ENCODE measurements around the gene PRKCA.
A peak's percentile ranks its signal among the peaks of the same experiment; 100 is the strongest.

PRKCA gene

GRCh38 chr17:66727634-66728570, 425.5 kb downstream of the PRKCA start:
- peak; percentile 54 for DNase-seq

GRCh38 chr17:66730461-66730923, 428.1 kb downstream of the PRKCA start:
- no peak for DNase-seq

DNA sequence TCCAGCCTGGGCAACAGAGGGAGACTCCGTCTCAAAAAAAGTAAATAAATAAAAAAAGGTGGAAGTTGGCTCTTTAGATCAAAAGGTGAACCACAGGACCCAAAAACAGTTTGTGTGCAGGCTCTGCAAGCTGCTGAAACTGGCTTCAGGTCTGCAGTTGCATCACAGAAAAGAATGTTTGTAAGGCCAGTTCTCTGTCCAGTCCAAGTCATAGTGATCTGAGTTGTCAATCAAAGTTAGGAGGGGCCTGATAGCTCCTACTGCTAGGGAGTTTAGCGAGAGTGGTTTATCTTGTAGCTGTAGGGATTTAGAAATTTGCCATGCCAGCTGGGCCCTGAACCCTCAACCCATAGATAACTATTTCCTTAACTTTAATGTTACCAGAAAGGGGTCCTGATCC, 431.3 kb downstream of the PRKCA start:
- DNase-seq, result no peak

DNA sequence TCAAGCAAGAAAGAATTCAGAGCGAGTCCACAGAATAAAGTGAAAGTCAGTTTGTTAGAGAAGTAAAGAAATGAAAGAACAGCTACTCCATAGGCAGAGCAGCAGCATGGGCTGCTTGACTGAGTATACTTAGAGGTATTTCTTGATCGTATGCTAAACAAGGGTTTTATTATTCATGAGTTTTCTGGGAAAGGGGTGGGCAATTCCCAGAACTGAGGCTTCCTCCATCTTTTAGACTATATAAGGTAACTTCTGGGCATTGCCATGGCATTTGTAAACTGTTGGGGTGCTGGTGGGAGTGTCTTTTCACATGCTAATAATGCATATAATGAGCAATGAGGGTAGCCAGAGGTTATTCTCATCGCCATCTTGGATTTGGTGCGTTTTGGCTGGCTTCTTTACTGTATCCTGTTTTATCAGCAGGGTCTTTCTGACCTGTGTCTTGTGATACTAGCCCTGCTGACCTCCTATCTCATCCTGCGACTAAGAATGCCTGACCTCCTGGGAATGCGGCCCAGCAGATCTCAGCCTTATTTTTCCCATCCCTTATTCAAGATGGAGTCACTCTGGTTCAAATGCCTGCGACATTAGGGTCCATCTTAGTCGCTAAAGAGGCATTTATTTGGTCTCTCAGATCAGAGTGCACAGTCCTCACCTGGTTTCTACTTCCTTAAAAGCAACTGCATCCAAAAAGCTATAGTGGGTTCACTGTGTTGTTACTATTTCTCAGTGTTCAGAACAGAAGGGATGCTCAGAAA, 432.0 kb downstream of the PRKCA start:
- no peak for DNase-seq

GRCh38 chr17:66737524-66737923, 435.1 kb downstream of the PRKCA start:
- DNase-seq, result no peak

DNA sequence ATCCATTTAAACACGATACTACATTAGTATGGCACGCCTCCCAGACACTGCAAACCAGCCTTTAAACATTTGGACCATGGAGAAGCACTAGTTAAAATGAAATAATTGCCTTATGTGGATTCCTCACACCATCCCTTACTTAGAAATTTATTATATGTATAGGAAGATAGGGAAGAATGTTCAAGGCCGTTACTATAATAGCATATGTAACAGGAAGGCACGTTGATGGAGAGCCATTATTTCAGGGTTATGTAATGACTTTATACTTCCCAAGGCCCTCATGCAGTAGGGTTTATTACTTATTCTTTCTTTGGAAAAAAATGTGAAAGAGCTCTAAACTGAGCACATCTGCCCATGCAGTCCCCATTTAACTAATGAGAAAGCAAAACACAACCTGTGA, 435.9 kb downstream of the PRKCA start:
- no peak for DNase-seq

- no peak for DNase-seq
Measured at GRCh38 chr17:66739553-66739952, 437.1 kb downstream of the PRKCA start.

DNA sequence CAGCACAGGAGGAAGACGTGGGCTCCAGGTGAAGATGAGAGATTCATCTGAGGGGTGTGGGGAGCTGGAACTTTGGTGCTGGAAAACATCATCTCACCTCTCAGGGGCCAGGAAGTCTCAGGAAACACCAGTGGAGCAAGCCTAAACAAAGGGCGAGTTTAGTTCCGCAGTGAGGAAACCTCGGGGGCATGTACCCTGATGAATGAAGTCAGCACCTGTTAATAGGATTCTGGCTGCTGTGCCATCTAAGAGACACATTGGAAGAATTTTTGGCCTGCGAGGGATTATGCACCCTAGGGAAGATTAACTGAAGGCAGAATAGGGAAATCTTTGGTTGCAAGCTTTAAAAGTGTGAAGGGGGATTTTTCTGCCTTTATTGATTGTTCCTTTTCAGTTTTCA, 437.8 kb downstream of the PRKCA start:
- DNase-seq, result no peak

- DNase-seq, result no peak
Measured at GRCh38 chr17:66743511-66743910, 441.1 kb downstream of the PRKCA start.

DNA sequence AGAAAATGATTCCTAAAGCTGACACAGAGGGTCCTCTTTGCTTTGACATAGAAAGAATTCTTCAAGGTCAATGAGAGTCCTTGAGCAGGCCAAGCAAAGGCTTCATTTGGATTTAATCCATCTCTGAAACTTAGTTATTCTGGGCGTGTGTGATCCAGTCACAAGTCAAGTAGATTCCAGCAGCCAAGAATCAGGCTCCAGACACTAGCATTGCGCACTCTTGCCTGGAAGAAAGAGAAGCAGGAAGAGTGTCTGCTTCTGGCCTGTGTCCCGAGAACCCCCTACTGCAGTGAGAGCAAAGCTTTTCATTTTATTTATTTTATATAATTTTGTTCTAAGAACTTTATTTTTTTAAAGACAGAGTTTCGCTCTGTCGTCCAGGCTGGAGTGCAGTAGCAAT, 444.3 kb downstream of the PRKCA start:
- DNase-seq, result no peak

DNA sequence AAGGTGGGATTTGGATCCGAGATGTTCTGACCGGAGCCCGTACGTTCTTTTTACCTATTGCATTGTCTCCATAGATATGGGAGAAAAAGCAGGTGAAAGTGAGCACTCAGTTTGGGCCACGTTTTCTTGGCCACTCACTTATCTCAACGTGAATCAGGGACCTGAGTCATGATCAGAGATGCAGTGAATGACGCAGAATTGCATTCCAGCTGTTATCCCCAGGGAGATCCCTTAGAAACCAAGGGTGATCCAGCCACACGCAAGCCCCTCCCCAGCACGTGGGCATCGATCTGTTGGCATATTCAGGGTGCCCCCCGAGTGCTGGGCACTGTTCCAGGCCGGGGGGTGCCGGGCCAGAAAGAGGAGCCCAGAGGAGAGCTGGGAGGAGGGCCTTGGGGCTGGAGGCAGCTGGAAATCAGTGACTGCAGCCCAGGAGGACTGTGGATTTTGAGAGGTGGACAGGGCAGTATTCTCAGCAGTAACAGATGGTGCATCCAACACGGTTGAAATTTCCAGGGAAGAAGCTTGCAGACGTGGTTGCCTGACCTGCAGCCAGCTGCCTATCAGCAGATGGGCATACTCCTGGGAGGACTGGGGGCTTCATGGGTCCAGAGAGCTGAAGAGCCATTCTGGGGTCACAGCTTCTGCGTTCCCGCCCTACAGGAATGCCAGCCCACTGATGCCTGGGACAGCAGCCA, 445.3 kb downstream of the PRKCA start:
- DNase-seq, result no peak

DNA sequence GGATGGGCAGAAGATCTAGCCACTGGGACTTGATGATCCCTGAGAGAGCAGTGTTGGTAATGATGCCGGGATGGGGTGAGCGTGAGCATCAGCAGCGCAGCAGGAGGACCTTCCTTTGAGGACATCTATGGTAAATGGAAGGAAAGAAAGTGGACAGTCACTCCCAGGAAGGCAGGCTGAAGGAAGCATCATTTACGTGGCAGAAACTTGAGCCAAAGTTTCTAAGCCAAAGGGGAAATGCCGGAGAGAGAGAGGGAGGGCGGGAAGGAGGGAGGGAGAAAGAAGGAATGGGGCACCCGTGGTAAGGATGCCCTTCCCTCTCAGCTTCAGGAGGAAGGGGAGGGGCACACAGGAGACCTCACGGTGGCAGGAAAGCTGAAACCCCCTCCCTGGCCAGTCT, 446.2 kb downstream of the PRKCA start:
- DNase-seq, result no peak

GRCh38 chr17:66749217-66749832, 446.9 kb downstream of the PRKCA start:
- DNase-seq, result no peak

DNA sequence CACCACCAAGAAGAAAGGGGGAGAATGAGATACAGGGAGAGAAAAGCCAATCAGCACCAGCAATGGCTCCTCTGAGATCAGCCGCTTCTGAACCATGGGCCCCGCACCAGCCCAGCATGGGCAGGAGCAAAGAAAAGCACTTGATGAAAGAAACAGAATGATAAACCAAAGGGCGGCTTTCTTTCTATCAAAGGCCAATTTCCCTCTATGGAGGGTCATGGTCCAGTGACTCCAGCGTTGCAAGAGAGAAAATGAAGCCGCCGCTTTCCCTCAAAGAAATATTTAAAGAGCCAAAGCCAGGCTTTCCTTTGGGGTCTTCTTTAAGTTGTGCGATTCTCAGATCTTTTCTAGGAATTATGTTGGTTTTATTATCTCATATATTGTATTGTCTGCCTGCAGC, 447.7 kb downstream of the PRKCA start:
- DNase-seq, result no peak

DNA sequence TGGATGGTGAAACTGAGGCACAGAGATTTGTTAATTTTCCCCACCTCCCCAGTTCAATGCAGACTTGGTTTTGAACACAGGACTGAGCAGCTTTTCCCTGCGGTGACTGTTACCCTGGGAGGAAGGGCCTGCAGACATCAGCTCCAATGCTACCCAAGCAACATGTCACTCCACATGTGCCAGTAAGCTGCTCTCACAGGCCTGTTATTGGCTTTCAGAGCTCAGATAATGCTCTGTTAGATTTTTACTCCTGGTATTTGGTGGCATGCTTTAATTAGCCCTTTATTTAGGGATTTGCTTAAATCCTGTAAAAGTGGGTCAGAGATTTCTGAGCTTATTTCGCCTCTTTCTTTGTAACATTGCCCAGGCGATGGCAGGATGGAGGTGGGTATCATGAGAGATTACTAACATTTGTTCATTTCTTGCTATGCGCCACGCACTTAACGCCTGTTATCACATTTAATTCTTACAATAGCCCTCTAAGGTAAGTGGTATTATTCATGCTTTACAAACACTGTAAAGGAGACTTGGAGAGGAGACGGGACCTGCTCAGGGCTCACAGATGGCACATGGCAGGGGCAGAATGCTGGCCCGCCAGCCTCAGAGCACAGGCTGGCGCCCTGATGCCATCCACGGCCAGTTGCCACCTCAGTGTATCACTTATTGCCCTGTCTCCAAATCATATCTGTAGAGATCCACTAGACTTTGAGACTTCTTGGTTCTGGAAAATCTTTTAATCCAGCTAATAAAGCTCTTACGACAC, 448.5 kb downstream of the PRKCA start:
- DNase-seq, result no peak

DNA sequence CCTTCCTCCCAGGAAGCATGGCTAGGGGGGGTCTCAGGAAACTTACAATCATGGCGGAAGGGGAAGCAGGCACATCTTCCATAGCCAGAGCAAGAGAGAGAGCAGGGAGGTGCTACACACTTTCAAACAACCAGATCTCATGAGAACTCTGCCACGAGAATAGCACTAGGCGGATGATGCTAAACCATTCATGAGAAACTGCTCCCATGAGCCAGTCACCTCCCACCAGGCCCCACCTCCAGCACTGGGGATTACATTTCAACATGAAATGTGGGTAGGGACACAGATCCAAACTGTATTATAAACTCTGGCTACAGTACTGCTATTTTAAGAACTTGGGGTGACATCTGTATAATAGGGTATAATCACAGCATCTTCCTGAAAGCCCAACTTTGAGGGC, 449.4 kb downstream of the PRKCA start:
- DNase-seq, result no peak

DNA sequence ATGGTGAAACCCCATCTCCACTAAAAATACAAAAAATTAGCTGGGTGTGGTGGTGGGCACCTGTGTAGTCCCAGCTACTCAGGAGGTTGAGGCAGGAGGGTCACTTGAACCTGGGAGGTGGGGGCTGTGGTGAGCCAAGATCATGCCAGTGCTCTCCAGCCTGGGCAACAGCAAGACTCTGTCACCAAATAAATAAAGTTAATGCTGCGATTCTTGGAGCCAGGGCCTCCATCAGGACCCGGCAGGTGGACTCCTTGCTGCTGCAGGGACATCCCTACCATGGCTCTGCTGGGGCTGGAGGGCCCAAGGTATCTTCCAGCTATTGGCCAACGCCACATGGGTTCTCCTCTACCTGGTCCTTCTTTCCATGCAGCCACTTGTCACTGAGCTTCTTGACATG, 450.0 kb downstream of the PRKCA start:
- DNase-seq, result no peak

GRCh38 chr17:66753126-66753920, 450.9 kb downstream of the PRKCA start:
- no peak for DNase-seq

GRCh38 chr17:66755101-66755943, 452.9 kb downstream of the PRKCA start:
- no peak for DNase-seq

- DNase-seq, result no peak
Measured at GRCh38 chr17:66755944-66756290, 453.5 kb downstream of the PRKCA start.
